H1 (cell line): Measurements from ENCODE around the gene NKTR. TPM values are rescaled to one million over a fixed set of nuclear protein-coding genes. Genes with fewer than 3 reads are reported as not detected.

ENCODE experiments used
- CTCF ChIA-PET: fragments of 300-600 bp; sonication (Branson Sonifier 250); formaldehyde crosslinking; loops from one replicate; lab custom pipeline; 2021; ENCODE audit not compliant: partially characterized antibody; lab: Charles Lee
- POLR2A ChIA-PET: fragments of 300-600 bp; sonication (Branson Sonifier 250); formaldehyde crosslinking; loops from one replicate; lab custom pipeline; 2021; ENCODE audit warnings: inconsistent platforms; ENCODE audit not compliant: partially characterized antibody; lab: Charles Lee
- DNase-seq, 2 experiments: peaks; one replicate each; pipeline versions ENCODE4 v3.0.0 to v3.0.0-alpha.2; 2010 to 2022; ENCODE audit warnings: low spot score in 2 of 2, low read depth in 1 of 2, mixed read lengths in 1 of 2
- FAIRE-seq: peaks from 2 replicates; lab custom pipeline; 2011; peaks lifted over from hg19 to GRCh38; lab: Jason Lieb, UNC
- H2AFZ ChIP-seq: 2 replicates; pipeline ENCODE4 v1.8.1; 2012; ENCODE audit warnings: low read length, inconsistent platforms
- H2AK5ac ChIP-seq: 2 replicates; pipeline ENCODE4 v1.6.1; 2013; ENCODE audit warnings: low read depth, low read length
- H2BK120ac ChIP-seq: replicated peaks from 2 replicates; pipeline ENCODE3; 2013; ENCODE audit warnings: low read depth, low read length, inconsistent platforms
- H2BK12ac ChIP-seq: 2 replicates; pipeline ENCODE4 v1.6.1; 2013; ENCODE audit warnings: low read depth, low read length
- H2BK15ac ChIP-seq: 2 replicates; pipeline ENCODE4 v1.6.1; 2013; ENCODE audit warnings: low read length
- H2BK20ac ChIP-seq: 2 replicates; pipeline ENCODE4 v1.6.1; 2013; ENCODE audit warnings: low read length
- H2BK5ac ChIP-seq: 2 replicates; pipeline ENCODE4 v1.6.1; 2013; ENCODE audit warnings: low read depth, low read length
- H3K14ac ChIP-seq: 2 replicates; pipeline ENCODE4 v1.6.1; 2013; ENCODE audit warnings: inconsistent platforms; ENCODE audit not compliant: insufficient read length
- H3K18ac ChIP-seq: 2 replicates; pipeline ENCODE4 v1.6.1; 2013; ENCODE audit warnings: low read length; ENCODE audit errors: extremely low read depth
- H3K23ac ChIP-seq: 2 replicates; pipeline ENCODE4 v1.6.1; 2013; ENCODE audit warnings: inconsistent platforms; ENCODE audit not compliant: insufficient read length
- H3K23me2 ChIP-seq: 2 replicates; pipeline ENCODE4 v1.6.1; 2013; ENCODE audit warnings: low read depth, low read length
- H3K27ac ChIP-seq: 2 replicates; pipeline ENCODE4 v1.6.1; 2011; ENCODE audit warnings: low read depth, low read length, inconsistent platforms
- H3K27me3 ChIP-seq, 4 experiments: replicated peaks in 1 of 4; 1 replicate in 1 of 4; 2 replicates in 3 of 4; pipeline versions ENCODE4 v1.6.1 to v1.8.1; 2011 to 2013; ENCODE audit warnings: low read length in 3 of 4, mild to moderate bottlenecking in 3 of 4, inconsistent platforms in 2 of 4, mixed read lengths in 2 of 4, moderate library complexity in 1 of 4; ENCODE audit not compliant: control insufficient read depth in 3 of 4, insufficient read depth in 3 of 4; ENCODE audit errors: extremely low read depth in 1 of 4
- H3K36me3 ChIP-seq, 4 experiments: 2 replicates each; pipeline versions ENCODE4 v1.6.1 to v1.8.1; 2011 to 2013; ENCODE audit warnings: mild to moderate bottlenecking in 4 of 4, low read length in 3 of 4, moderate library complexity in 2 of 4, control low read depth in 1 of 4, inconsistent platforms in 1 of 4; ENCODE audit not compliant: insufficient read depth in 4 of 4, control insufficient read depth in 2 of 4
- H3K4ac ChIP-seq: replicated peaks from 2 replicates; pipeline ENCODE3; 2013; ENCODE audit warnings: low read length, low read depth, mixed read lengths, inconsistent platforms; ENCODE audit not compliant: insufficient read length
- H3K4me1 ChIP-seq, 4 experiments: replicated peaks in 1 of 4; 1 replicate in 1 of 4; 2 replicates in 3 of 4; pipeline versions ENCODE4 v1.6.1 to v1.8.1; 2011 to 2013; ENCODE audit warnings: low read length in 3 of 4, inconsistent platforms in 2 of 4, mixed read lengths in 1 of 4; ENCODE audit not compliant: insufficient read depth in 4 of 4, control insufficient read depth in 3 of 4
- H3K4me2 ChIP-seq, 2 experiments: 2 replicates each; pipeline versions ENCODE4 v1.6.1 to v1.8.1; 2011 to 2013; ENCODE audit warnings: low read depth in 2 of 2, low read length in 2 of 2, control low read depth in 1 of 2, inconsistent platforms in 1 of 2, mild to moderate bottlenecking in 1 of 2; ENCODE audit not compliant: insufficient read depth in 1 of 2
- H3K4me3 ChIP-seq, 4 experiments: fragments of 200-600, 300-600 bp in 1 of 4; sonication (generic), shearing (Covaris generic), sonication (Bioruptor Twin) in 1 of 4; 2 replicates each; pipeline versions ENCODE4 v1.5.1 to v1.8.1; 2011 to 2016; ENCODE audit warnings: low read length in 4 of 4, low read depth in 3 of 4, control low read depth in 2 of 4, inconsistent platforms in 2 of 4, mild to moderate bottlenecking in 2 of 4, mixed read lengths in 1 of 4, moderate library complexity in 1 of 4; ENCODE audit not compliant: insufficient read depth in 2 of 4; ENCODE audit errors: extremely low read depth in 1 of 4
- H3K56ac ChIP-seq: replicated peaks from 2 replicates; pipeline ENCODE3; 2013; ENCODE audit warnings: low read depth, mild to moderate bottlenecking, mixed read lengths, low read length, inconsistent platforms; ENCODE audit not compliant: insufficient read length
- H3K79me1 ChIP-seq: 2 replicates; pipeline ENCODE4 v1.6.1; 2013; ENCODE audit warnings: low read depth, low read length, control low read depth
- H3K79me2 ChIP-seq, 2 experiments: 2 replicates each; pipeline versions ENCODE4 v1.6.1 to v1.8.1; 2012 to 2013; ENCODE audit warnings: low read length in 2 of 2, mild to moderate bottlenecking in 2 of 2, inconsistent platforms in 1 of 2; ENCODE audit not compliant: insufficient read depth in 2 of 2, control insufficient read depth in 1 of 2
- H3K9ac ChIP-seq, 4 experiments: replicated peaks in 1 of 4; 1 replicate in 1 of 4; 2 replicates in 3 of 4; pipeline versions ENCODE4 v1.6.1 to v1.8.1; 2011 to 2013; ENCODE audit warnings: low read depth in 3 of 4, low read length in 3 of 4, control low read depth in 2 of 4, mild to moderate bottlenecking in 2 of 4, moderate library complexity in 2 of 4, inconsistent platforms in 1 of 4; ENCODE audit errors: extremely low read depth in 1 of 4
- H3K9me3 ChIP-seq, 2 experiments: 2 replicates each; pipeline versions ENCODE4 v1.6.1 to v1.8.1; 2012 to 2013; ENCODE audit warnings: mild to moderate bottlenecking in 2 of 2, moderate library complexity in 2 of 2, control low read depth in 1 of 2, inconsistent platforms in 1 of 2, low read depth in 1 of 2, low read length in 1 of 2, mixed read lengths in 1 of 2; ENCODE audit not compliant: insufficient read depth in 2 of 2
- H4K20me1 ChIP-seq, 2 experiments: replicated peaks in 1 of 2; 2 replicates each; pipeline versions ENCODE3 to v1.8.1; 2011 to 2013; ENCODE audit warnings: inconsistent platforms in 2 of 2, low read length in 2 of 2, mild to moderate bottlenecking in 1 of 2; ENCODE audit not compliant: insufficient read depth in 2 of 2, control insufficient read depth in 1 of 2
- H4K5ac ChIP-seq: 2 replicates; pipeline ENCODE4 v1.6.1; 2013; ENCODE audit warnings: low read length, low read depth, mixed read lengths, inconsistent platforms; ENCODE audit not compliant: insufficient read length
- H4K8ac ChIP-seq: 2 replicates; pipeline ENCODE4 v1.8.0; 2013; ENCODE audit warnings: mild to moderate bottlenecking, moderate library complexity, low read length, inconsistent platforms; ENCODE audit not compliant: insufficient read depth; ENCODE audit errors: extremely low read depth
- H4K91ac ChIP-seq: replicated peaks from 2 replicates; pipeline ENCODE3; 2013; ENCODE audit warnings: low read length, mixed read lengths, inconsistent platforms; ENCODE audit not compliant: insufficient read length
- CHD2 ChIP-seq: IDR thresholded peaks from 2 replicates; pipeline ENCODE4 v1.6.1; 2012; ENCODE audit warnings: low read length, improper control_type of control experiment
- EP300 ChIP-seq, 2 experiments: IDR thresholded peaks; 1 replicate in 1 of 2; 2 replicates in 1 of 2; pipeline ENCODE4 v1.6.1; 2011 to 2012; ENCODE audit warnings: low read depth in 2 of 2, low read length in 2 of 2, mild to moderate bottlenecking in 2 of 2, borderline replicate concordance in 1 of 2, inconsistent platforms in 1 of 2, moderate library complexity in 1 of 2
- GABPA ChIP-seq: IDR thresholded peaks from 2 replicates; pipeline ENCODE4 v1.6.1; 2011; ENCODE audit warnings: mild to moderate bottlenecking, low read length, moderate library complexity, borderline replicate concordance; ENCODE audit not compliant: insufficient read depth
- RAD21 ChIP-seq, 2 experiments: IDR thresholded peaks in 1 of 2; conservative IDR thresholded peaks in 1 of 2; 2 replicates each; pipeline ENCODE4 v1.6.1; 2011; ENCODE audit warnings: low read depth in 2 of 2, low read length in 2 of 2, improper control_type of control experiment in 1 of 2, inconsistent platforms in 1 of 2, mild to moderate bottlenecking in 1 of 2, moderate library complexity in 1 of 2
- RNF2 ChIP-seq: fragments of 200-900, 300-1000 bp; sonication (generic); IDR thresholded peaks from 2 replicates; pipeline ENCODE4 v1.7.1; 2016; ENCODE audit warnings: borderline replicate concordance, low read depth, mild to moderate bottlenecking, antibody characterized with exemption, low read length; ENCODE audit not compliant: poor library complexity, severe bottlenecking; ENCODE audit errors: missing control alignments
- SIN3A ChIP-seq, 2 experiments: IDR thresholded peaks in 1 of 2; conservative IDR thresholded peaks in 1 of 2; 2 replicates each; pipeline ENCODE4 v1.6.1; 2011 to 2012; ENCODE audit warnings: low read length in 2 of 2, improper control_type of control experiment in 1 of 2, low read depth in 1 of 2, mild to moderate bottlenecking in 1 of 2
- SP1 ChIP-seq: IDR thresholded peaks from 2 replicates; pipeline ENCODE4 v1.6.1; 2011; ENCODE audit warnings: low read depth, low read length
- SP4 ChIP-seq: IDR thresholded peaks from 2 replicates; pipeline ENCODE4 v1.6.1; 2012; ENCODE audit warnings: low read length, inconsistent platforms
- TAF1 ChIP-seq: IDR thresholded peaks from 2 replicates; pipeline ENCODE4 v1.6.1; 2011; ENCODE audit warnings: mild to moderate bottlenecking, low read depth, low read length
- TBP ChIP-seq: IDR thresholded peaks from 2 replicates; pipeline ENCODE4 v1.6.1; 2011; ENCODE audit warnings: low read depth, low read length, improper control_type of control experiment
- WGBS, 2 experiments: shearing (Covaris generic) in 1 of 2; methylation state at CpG; one replicate each; pipeline versions ENCODE4 v1.1.6 to v1.1.7; 2013 to 2015; ENCODE audit warnings: low lambda C conversion rate in 2 of 2, mixed read lengths in 2 of 2, inconsistent platforms in 1 of 2, low coverage in 1 of 2, missing lambda C conversion rate in 1 of 2; ENCODE audit not compliant: insufficient replicate concordance in 2 of 2, insufficient coverage in 1 of 2, insufficient read length in 1 of 2; ENCODE audit errors: extremely low coverage in 1 of 2, missing lambda C conversion rate in 1 of 2; 5-methylcytosine and 5-hydroxymethylcytosine counted together
- polyA plus RNA-seq, 7 experiments: library from polyadenylated mRNA; depleted of rRNA in 3 of 7; stranded (reverse) in 5 of 7; unstranded in 2 of 7; fragments of >200 nt in 5 of 7; fragments of 200-250 nt in 2 of 7; gene quantifications; 1 replicate in 5 of 7; 2 replicates in 1 of 7; 4 replicates in 1 of 7; pipeline versions ENCODE4 v1.2.1 to v1.2.3, GENCODE V29; 2011 to 2013; ENCODE audit warnings: missing spikeins in 2 of 7, mixed read lengths in 2 of 7
- total RNA-seq: library from RNA; stranded (reverse); fragmentation: NEBNext Ultra II Directional; extraction: Animal tissue kit (Norgen Biotek cat#: 25700); gene quantifications from 2 replicates; pipeline ENCODE4 v1.2.1, GENCODE V29; 2021

NKTR gene
- total and polyA plus RNA-seq, 2 of the 8 experiments (the other 6 are each of a cell fraction or from before 2014, with no cell fraction given): 24.1 to 62.2 TPM

GRCh38 chr3:42657675-42658074 is 57.2 kb downstream of the NKTR start:
- no peak overlapping the region for H3K23ac ChIP-seq
- peak overlapping the region; percentile 32; the same call in 1 of the 2 replicates for H3K18ac ChIP-seq
- no peak overlapping the region for H2BK20ac ChIP-seq
- no peaks in the 10 kb centered on the region for H3K79me1 ChIP-seq
- ChIA-PET POLR2A (interaction anchor here (0.9 to 2.6 kb wide), 4 partner anchors 8 to 66 kb away, joined by 3 to 6 read pairs (median 4); no protein-coding TSS in a partner anchor), CTCF (interaction anchor here (0.9 to 7.0 kb wide), 3 partner anchors 89 to 99 kb away, joined by 3 to 54 read pairs (median 32); no protein-coding TSS in a partner anchor)
- H4K5ac ChIP-seq: no peak overlapping the region
- H3K56ac ChIP-seq: no peak overlapping the region
- H3K14ac ChIP-seq: no peak overlapping the region
- no peak overlapping the region for H2BK120ac ChIP-seq
- H3K9me3 ChIP-seq: no peaks in the 10 kb centered on the region
- H2AFZ ChIP-seq: no peak overlapping the region
- H2AK5ac ChIP-seq: no peak overlapping the region
- H2BK12ac ChIP-seq: no peak overlapping the region
- no peak overlapping the region for H3K9ac ChIP-seq
- H2BK5ac ChIP-seq: no peak overlapping the region; the same call in 1 of the 2 replicates
- H3K4me3 ChIP-seq: no peak overlapping the region
- WGBS, 2 experiments: 87% methylated on average over 4 of the region's 4 CpGs; no CpG with 5 or more reads in 1 of the 2 experiments
- H3K79me2 ChIP-seq: no peaks in the 10 kb centered on the region
- H3K27me3 ChIP-seq: no peaks in the 10 kb centered on the region
- DNase-seq (no peak), FAIRE-seq (no peak)
- peaks cover 0 to 1% of the 10 kb centered on the region in 2 experiments for H4K20me1 ChIP-seq
- no peak overlapping the region for H3K4me2 ChIP-seq
- no peak overlapping the region for H4K8ac ChIP-seq
- no peak overlapping the region for H4K91ac ChIP-seq
- no peaks in the 10 kb centered on the region; a peak in 1 of 8 replicates for H3K36me3 ChIP-seq
- no peak overlapping the region for H3K27ac ChIP-seq
- peaks cover 3% of the 10 kb centered on the region; the same call in 1 of the 2 replicates for H3K23me2 ChIP-seq
- H2BK15ac ChIP-seq: 0 out of 2 replicates have a peak overlapping the region, but pooled peaks have one; percentile 61
- no peak overlapping the region for H3K4ac ChIP-seq
- H3K4me1 ChIP-seq: peaks cover 6 to 21% (median 19%) of the 10 kb centered on the region in 4 experiments
- TF ChIP-seq RNF2 (no peak), SIN3A (conservative IDR thresholded peaks at IDR 0.05 in 1 of 2, IDR thresholded peaks at IDR 0.05 in 1 of 2; ENCODE audit: low read depth in 1 of 2, low read length in 2 of 2) (no peak), TBP (no peak), GABPA (no peak), TAF1 (no peak), CHD2 (no peak), RAD21 (IDR thresholded peaks at IDR 0.05 in 1 of 2, conservative IDR thresholded peaks at IDR 0.05 in 1 of 2; ENCODE audit: low read depth in 2 of 2, low read length in 2 of 2) (no peak), SP1 (no peak), SP4 (no peak), EP300 (IDR thresholded peaks at IDR 0.05; ENCODE audit: borderline replicate concordance in 1 of 2, low read depth in 2 of 2, low read length in 2 of 2) (no peak)
